ENCODE data around the gene SH3D19. TPM values are rescaled to one million over a fixed set of nuclear protein-coding genes. Genes with fewer than 3 reads are reported as not detected.

SH3D19 gene
- total RNA-seq, 1 donor from 2014 or later: 66.5 TPM

GRCh38 chr4:151260526-151260925, 64.9 kb downstream of the SH3D19 start:
- no peak overlapping the region for H3K4me3 ChIP-seq (ENCODE audit: insufficient read depth, low read depth, low read length)
- Mint-ChIP-seq H3K4me3 (ENCODE audit: unreplicated experiment) (no peak overlapping the region), H3K27me3 (ENCODE audit: low read depth, unreplicated experiment) (no peaks in the 10 kb centered on the region), H3K9me3 (ENCODE audit: unreplicated experiment) (peaks cover 1% of the 10 kb centered on the region), H3K4me1 (ENCODE audit: low read depth, unreplicated experiment) (peaks cover 16% of the 10 kb centered on the region), H3K36me3 (ENCODE audit: low read depth, unreplicated experiment) (peaks cover 7% of the 10 kb centered on the region), H3K27ac (ENCODE audit: unreplicated experiment) (no peak overlapping the region)
- DNase-seq (ENCODE audit: low read depth) (peak; percentile 63), FAIRE-seq (no peak)
- H4K20me1 ChIP-seq (ENCODE audit: insufficient read depth, low read length): no peaks in the 10 kb centered on the region
- H2AFZ ChIP-seq (ENCODE audit: low read depth, low read length): no peak overlapping the region
- H3K27me3 ChIP-seq (ENCODE audit: insufficient read depth, low read length): no peaks in the 10 kb centered on the region
- TF ChIP-seq, protein P1, sequence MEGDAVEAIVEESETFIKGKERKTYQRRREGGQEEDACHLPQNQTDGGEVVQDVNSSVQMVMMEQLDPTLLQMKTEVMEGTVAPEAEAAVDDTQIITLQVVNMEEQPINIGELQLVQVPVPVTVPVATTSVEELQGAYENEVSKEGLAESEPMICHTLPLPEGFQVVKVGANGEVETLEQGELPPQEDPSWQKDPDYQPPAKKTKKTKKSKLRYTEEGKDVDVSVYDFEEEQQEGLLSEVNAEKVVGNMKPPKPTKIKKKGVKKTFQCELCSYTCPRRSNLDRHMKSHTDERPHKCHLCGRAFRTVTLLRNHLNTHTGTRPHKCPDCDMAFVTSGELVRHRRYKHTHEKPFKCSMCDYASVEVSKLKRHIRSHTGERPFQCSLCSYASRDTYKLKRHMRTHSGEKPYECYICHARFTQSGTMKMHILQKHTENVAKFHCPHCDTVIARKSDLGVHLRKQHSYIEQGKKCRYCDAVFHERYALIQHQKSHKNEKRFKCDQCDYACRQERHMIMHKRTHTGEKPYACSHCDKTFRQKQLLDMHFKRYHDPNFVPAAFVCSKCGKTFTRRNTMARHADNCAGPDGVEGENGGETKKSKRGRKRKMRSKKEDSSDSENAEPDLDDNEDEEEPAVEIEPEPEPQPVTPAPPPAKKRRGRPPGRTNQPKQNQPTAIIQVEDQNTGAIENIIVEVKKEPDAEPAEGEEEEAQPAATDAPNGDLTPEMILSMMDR (IDR thresholded peaks at IDR 0.05; ENCODE audit: insufficient read depth, low read depth, low read length): no peak
- TF ChIP-seq EZH2 (IDR thresholded peaks at IDR 0.05; ENCODE audit: insufficient read depth, low read length): no peak
- no peaks in the 10 kb centered on the region for H3K36me3 ChIP-seq (ENCODE audit: insufficient read depth, low read length)
- no peaks in the 10 kb centered on the region for H3K4me1 ChIP-seq (ENCODE audit: insufficient read depth, low read length)
- no peak overlapping the region for H3K27ac ChIP-seq (ENCODE audit: low read depth, low read length)
- H3K79me2 ChIP-seq (ENCODE audit: insufficient read depth, low read length): peaks cover 3% of the 10 kb centered on the region
- H3K9ac ChIP-seq (ENCODE audit: low read length): no peak overlapping the region
- no peak overlapping the region for H3K4me2 ChIP-seq (ENCODE audit: low read length)
- H3K9me3 ChIP-seq (ENCODE audit: insufficient read depth, low read depth, low read length): no peaks in the 10 kb centered on the region

- H3K9me3 Mint-ChIP-seq (ENCODE audit: unreplicated experiment): peaks cover 1% of the 10 kb centered on the region
- Histone ChIP-seq H2AFZ (ENCODE audit: low read depth, low read length) (no peak overlapping the region), H3K4me2 (ENCODE audit: low read length) (no peak overlapping the region), H3K36me3 (ENCODE audit: insufficient read depth, low read length) (no peaks in the 10 kb centered on the region), H4K20me1 (ENCODE audit: insufficient read depth, low read length) (no peaks in the 10 kb centered on the region), H3K9ac (ENCODE audit: low read length) (no peak overlapping the region), H3K27me3 (ENCODE audit: insufficient read depth, low read length) (no peaks in the 10 kb centered on the region), H3K4me1 (ENCODE audit: insufficient read depth, low read length) (no peaks in the 10 kb centered on the region), H3K79me2 (ENCODE audit: insufficient read depth, low read length) (peaks cover 3% of the 10 kb centered on the region), H3K9me3 (ENCODE audit: insufficient read depth, low read depth, low read length) (no peaks in the 10 kb centered on the region), H3K4me3 (ENCODE audit: insufficient read depth, low read depth, low read length) (no peak overlapping the region), H3K27ac (ENCODE audit: low read depth, low read length) (no peak overlapping the region)
- H3K4me3 Mint-ChIP-seq (ENCODE audit: unreplicated experiment): no peak overlapping the region
- H3K36me3 Mint-ChIP-seq (ENCODE audit: low read depth, unreplicated experiment): peaks cover 7% of the 10 kb centered on the region
- no peaks in the 10 kb centered on the region for H3K27me3 Mint-ChIP-seq (ENCODE audit: low read depth, unreplicated experiment)
- TF ChIP-seq EZH2 (IDR thresholded peaks at IDR 0.05; ENCODE audit: insufficient read depth, low read length): no peak
- TF ChIP-seq, protein P1 (IDR thresholded peaks at IDR 0.05; ENCODE audit: insufficient read depth, low read depth, low read length): no peak
- DNase-seq (ENCODE audit: low read depth) (no peak), FAIRE-seq (no peak)
- H3K27ac Mint-ChIP-seq (ENCODE audit: unreplicated experiment): no peak overlapping the region
- H3K4me1 Mint-ChIP-seq (ENCODE audit: low read depth, unreplicated experiment): peaks cover 16% of the 10 kb centered on the region
These were observed 65.7 kb downstream of the SH3D19 start for GRCh38 chr4:151259752-151260151.

DNA sequence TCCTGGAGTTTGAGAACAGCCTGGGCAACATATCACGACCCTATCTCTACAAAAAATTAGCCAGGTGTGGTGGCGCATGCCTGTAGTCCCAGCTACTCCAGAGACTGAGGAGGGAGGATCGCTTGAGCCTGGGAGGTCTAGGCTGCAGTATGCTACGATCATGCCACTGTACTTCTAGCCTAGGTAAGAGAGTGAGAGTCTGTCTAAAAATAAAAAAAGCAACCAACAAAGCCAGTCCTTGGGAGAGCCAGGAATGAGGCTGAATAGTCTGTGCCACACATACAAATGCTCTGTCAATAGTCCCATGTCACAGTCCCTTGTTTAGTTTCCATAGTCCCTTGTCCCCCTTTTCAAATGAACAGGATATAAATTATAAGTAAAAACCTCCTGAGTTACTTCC, 67.7 kb downstream of the SH3D19 start:
- FAIRE-seq (no peak), DNase-seq (ENCODE audit: low read depth) (no peak)
- peaks cover 9% of the 10 kb centered on the region for H3K4me1 Mint-ChIP-seq (ENCODE audit: low read depth, unreplicated experiment)
- no peaks in the 10 kb centered on the region for H3K27me3 ChIP-seq (ENCODE audit: insufficient read depth, low read length)
- no peaks in the 10 kb centered on the region for H4K20me1 ChIP-seq (ENCODE audit: insufficient read depth, low read length)
- no peak overlapping the region for H3K27ac ChIP-seq (ENCODE audit: low read depth, low read length)
- no peak overlapping the region for H3K27ac Mint-ChIP-seq (ENCODE audit: unreplicated experiment)
- H3K4me1 ChIP-seq (ENCODE audit: insufficient read depth, low read length): no peaks in the 10 kb centered on the region
- peaks cover 1% of the 10 kb centered on the region for H3K9me3 Mint-ChIP-seq (ENCODE audit: unreplicated experiment)
- H3K4me2 ChIP-seq (ENCODE audit: low read length): no peak overlapping the region
- H2AFZ ChIP-seq (ENCODE audit: low read depth, low read length): no peak overlapping the region
- TF ChIP-seq, protein P1 (IDR thresholded peaks at IDR 0.05; ENCODE audit: insufficient read depth, low read depth, low read length): no peak
- TF ChIP-seq EZH2 (IDR thresholded peaks at IDR 0.05; ENCODE audit: insufficient read depth, low read length): no peak
- H3K27me3 Mint-ChIP-seq (ENCODE audit: low read depth, unreplicated experiment): no peaks in the 10 kb centered on the region
- H3K36me3 ChIP-seq (ENCODE audit: insufficient read depth, low read length): no peaks in the 10 kb centered on the region
- H3K9ac ChIP-seq (ENCODE audit: low read length): no peak overlapping the region
- H3K4me3 Mint-ChIP-seq (ENCODE audit: unreplicated experiment): no peak overlapping the region
- H3K36me3 Mint-ChIP-seq (ENCODE audit: low read depth, unreplicated experiment): peaks cover 9% of the 10 kb centered on the region
- peaks cover 3% of the 10 kb centered on the region for H3K79me2 ChIP-seq (ENCODE audit: insufficient read depth, low read length)
- H3K9me3 ChIP-seq (ENCODE audit: insufficient read depth, low read depth, low read length): no peaks in the 10 kb centered on the region
- H3K4me3 ChIP-seq (ENCODE audit: insufficient read depth, low read depth, low read length): no peak overlapping the region
